OCI-LY3 (cell line): ENCODE measurements around the gene ATG2A.

Experiments used
- H2AFZ ChIP-seq: fragments of 200-600, 300-600 bp; shearing (Covaris generic); 2 replicates; pipeline ENCODE4 v1.6.0; 2014; ENCODE audit warnings: antibody characterized with exemption, low read depth, low read length
- H3K27ac ChIP-seq: fragments of 200-600, 300-600 bp; sonication (generic); 2 replicates; pipeline ENCODE4 v1.5.1; 2014; ENCODE audit warnings: mild to moderate bottlenecking, low read length, moderate library complexity, mixed read lengths
- H3K27me3 ChIP-seq: fragments of 200-600, 300-600 bp; sonication (generic); 2 replicates; pipeline ENCODE4 v1.6.1; 2014; ENCODE audit warnings: low read depth, low read length, mixed read lengths
- H3K36me3 ChIP-seq: fragments of 200-600, 300-600 bp; sonication (generic); replicated peaks from 2 replicates; pipeline ENCODE3; 2014; ENCODE audit warnings: low read depth, low read length, mixed read lengths
- H3K4me1 ChIP-seq: fragments of 300-600, 200-600 bp; sonication (generic); 2 replicates; pipeline ENCODE4 v1.6.1; 2014; ENCODE audit warnings: low read length, mixed read lengths
- H3K4me2 ChIP-seq: fragments of 200-600, 300-600 bp; sonication (generic); 2 replicates; pipeline ENCODE4 v1.6.1; 2014; ENCODE audit warnings: low read length, mixed read lengths
- H3K4me3 ChIP-seq: fragments of 300-600, 200-600 bp; sonication (generic); 2 replicates; pipeline ENCODE4 v1.5.1; 2014; ENCODE audit warnings: antibody characterized with exemption, mild to moderate bottlenecking, low read length, moderate library complexity
- H3K79me2 ChIP-seq: fragments of 300-600, 200-600 bp; shearing (Covaris generic); 2 replicates; pipeline ENCODE4 v1.6.1; 2014; ENCODE audit warnings: mild to moderate bottlenecking, low read length, mixed read lengths
- H3K9ac ChIP-seq: fragments of 300-600, 200-600 bp; shearing (Covaris generic); 2 replicates; pipeline ENCODE4 v1.6.0; 2014; ENCODE audit warnings: mild to moderate bottlenecking, low read length, moderate library complexity
- H3K9me3 ChIP-seq: fragments of 200-600, 300-600 bp; shearing (Covaris generic); 2 replicates; pipeline ENCODE4 v1.6.1; 2014; ENCODE audit warnings: low read length, mixed read lengths; ENCODE audit not compliant: insufficient read depth
- H4K20me1 ChIP-seq: fragments of 200-600, 300-600 bp; sonication (generic); 2 replicates; pipeline ENCODE4 v1.6.1; 2016; ENCODE audit warnings: low read length, mixed read lengths; ENCODE audit not compliant: insufficient read depth
- CTCF ChIP-seq: fragments of 200-600, 300-600 bp; sonication (generic); IDR thresholded peaks from 2 replicates; pipeline ENCODE4 v1.5.1; 2014; ENCODE audit warnings: antibody characterized with exemption, low read length, low read depth
- EZH2phosphoT487 ChIP-seq: fragments of 200-600 bp; shearing (Covaris generic); IDR thresholded peaks from 2 replicates; pipeline ENCODE4 v1.6.1; 2018; ENCODE audit warnings: antibody characterized with exemption, mixed run types, low read depth

Gene ATG2A

DNA sequence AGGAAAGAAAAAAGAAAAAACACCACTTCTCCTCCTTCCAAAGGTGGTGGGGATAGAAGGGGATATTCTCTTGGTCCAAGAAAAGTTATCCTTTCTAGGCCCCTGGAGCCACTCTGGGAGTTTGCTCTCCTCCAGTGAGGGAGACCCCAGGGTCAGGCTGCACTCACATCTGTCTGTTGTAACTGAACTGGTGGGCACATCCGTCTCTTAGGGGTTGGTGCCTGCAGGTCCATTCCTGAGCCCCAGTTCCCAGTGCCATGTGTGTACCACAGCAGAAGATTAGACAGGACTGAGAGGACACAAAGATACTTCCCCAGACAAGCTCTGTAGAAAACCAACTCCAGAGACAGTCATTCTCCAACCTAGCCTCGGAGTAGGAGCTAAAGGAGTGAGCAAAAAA lies 3.1 kb upstream of the ATG2A start:
- Histone ChIP-seq H3K4me3 (no peak overlapping the region), H3K9ac (no peak overlapping the region), H3K27me3 (no peaks in the 10 kb centered on the region), H2AFZ (no peak overlapping the region), H3K4me1 (peaks cover 27% of the 10 kb centered on the region), H3K36me3 (no peaks in the 10 kb centered on the region), H3K27ac (no peak overlapping the region), H4K20me1 (no peaks in the 10 kb centered on the region), H3K4me2 (no peak overlapping the region), H3K79me2 (peaks cover 17% of the 10 kb centered on the region), H3K9me3 (no peaks in the 10 kb centered on the region)
- no peak for TF ChIP-seq EZH2phosphoT487

- no peaks in the 10 kb centered on the region for H3K9me3 ChIP-seq
- no peaks in the 10 kb centered on the region for H4K20me1 ChIP-seq
- H3K4me1 ChIP-seq = peaks cover 26% of the 10 kb centered on the region
- no peak overlapping the region for H3K27ac ChIP-seq
- H3K4me3 ChIP-seq = no peak overlapping the region
- H3K36me3 ChIP-seq = no peaks in the 10 kb centered on the region
- H2AFZ ChIP-seq = no peak overlapping the region
- H3K4me2 ChIP-seq = no peak overlapping the region
- no peaks in the 10 kb centered on the region for H3K27me3 ChIP-seq
- no peak overlapping the region for H3K9ac ChIP-seq
- TF ChIP-seq EZH2phosphoT487 (no peak), CTCF (no peak)
- H3K79me2 ChIP-seq = peaks cover 18% of the 10 kb centered on the region
Observed at GRCh38 chr11:64919627-64920026, 2.6 kb upstream of the ATG2A start.

GRCh38 chr11:64918017-64918416 lies 1.0 kb upstream of the ATG2A start:
- H3K27ac ChIP-seq = peak overlapping the region; percentile 35
- peak overlapping the region; percentile 83 for H3K9ac ChIP-seq
- peaks cover 16% of the 10 kb centered on the region for H3K4me1 ChIP-seq
- peak overlapping the region; percentile 85 for H3K4me3 ChIP-seq
- H3K4me2 ChIP-seq = peak overlapping the region; percentile 88
- peaks cover 18% of the 10 kb centered on the region for H3K79me2 ChIP-seq
- H4K20me1 ChIP-seq = no peaks in the 10 kb centered on the region
- TF ChIP-seq CTCF = peak; percentile 58
- no peak for TF ChIP-seq EZH2phosphoT487
- no peaks in the 10 kb centered on the region for H3K27me3 ChIP-seq
- H2AFZ ChIP-seq = peak overlapping the region; percentile 68
- H3K36me3 ChIP-seq = no peaks in the 10 kb centered on the region
- no peaks in the 10 kb centered on the region for H3K9me3 ChIP-seq

DNA sequence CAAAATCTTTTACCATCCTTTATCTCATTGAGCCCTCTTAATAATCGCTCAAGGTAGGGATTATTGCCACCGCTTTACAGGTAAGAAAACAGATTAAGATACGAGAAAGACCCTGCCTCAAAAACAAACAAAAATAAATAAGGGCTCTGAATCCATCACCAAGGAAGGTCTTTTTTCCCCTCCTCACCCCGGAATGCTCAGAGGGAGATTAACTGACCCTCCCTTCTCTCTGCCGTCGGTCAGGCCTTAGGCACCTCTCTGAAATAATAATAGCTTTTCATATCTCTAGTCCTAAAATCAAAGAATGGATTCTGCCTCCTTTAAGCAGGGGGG lies 620 bp upstream of the ATG2A start:
- H3K4me1 ChIP-seq = peaks cover 16% of the 10 kb centered on the region
- TF ChIP-seq CTCF = no peak
- TF ChIP-seq EZH2phosphoT487 = no peak
- peak overlapping the region; percentile 88 for H3K4me2 ChIP-seq
- H2AFZ ChIP-seq = peak overlapping the region; percentile 68
- peak overlapping the region; percentile 83 for H3K9ac ChIP-seq
- H3K4me3 ChIP-seq = peak overlapping the region; percentile 85
- no peaks in the 10 kb centered on the region for H3K36me3 ChIP-seq
- H3K9me3 ChIP-seq = no peaks in the 10 kb centered on the region
- no peaks in the 10 kb centered on the region for H4K20me1 ChIP-seq
- peaks cover 18% of the 10 kb centered on the region for H3K79me2 ChIP-seq
- no peaks in the 10 kb centered on the region for H3K27me3 ChIP-seq
- H3K27ac ChIP-seq = peak overlapping the region; percentile 35
